DMS114 treated with DMSO at 0.1 percent for 48 hours (cell line): ENCODE results near the gene AGO4.
"Not testable (repeated sequence)": the region's sequence is repeated elsewhere in the genome, so short reads cannot be mapped to it uniquely, and the experiment has no call there.

Experiments
- DNase-seq: peaks from one replicate; lab custom pipeline; 2025; ENCODE audit not compliant: unreplicated experiment; lab: John Stamatoyannopoulos, UW

The AGO4 gene

GRCh38 chr1:35810096-35810881, 2.5 kb downstream of the AGO4 start:
- no peak for DNase-seq

- not testable (repeated sequence) for DNase-seq
Observed at GRCh38 chr1:35812754-35813153, 4.9 kb downstream of the AGO4 start.

GRCh38 chr1:35825255-35825654, 17.4 kb downstream of the AGO4 start:
- DNase-seq: no peak

- DNase-seq: no peak
Observed at GRCh38 chr1:35832276-35832905, 24.6 kb downstream of the AGO4 start.

GRCh38 chr1:35833395-35833794, 25.6 kb downstream of the AGO4 start:
- no peak for DNase-seq

GRCh38 chr1:35834218-35834617, 26.4 kb downstream of the AGO4 start:
- no peak for DNase-seq

- DNase-seq: no peak
Observed at GRCh38 chr1:35835398-35835797, 27.6 kb downstream of the AGO4 start.

- no peak for DNase-seq
Observed at GRCh38 chr1:35836734-35837133, 28.9 kb downstream of the AGO4 start.

- DNase-seq: no peak
Observed at GRCh38 chr1:35838693-35839245, 31.0 kb downstream of the AGO4 start.

GRCh38 chr1:35844826-35845225, 37.0 kb downstream of the AGO4 start:
- DNase-seq: no peak

- DNase-seq: no peak
Observed at GRCh38 chr1:35845766-35846165, 38.0 kb downstream of the AGO4 start.

GRCh38 chr1:35847935-35848565, 40.2 kb downstream of the AGO4 start:
- no peak for DNase-seq

GRCh38 chr1:35850051-35850450, 42.2 kb downstream of the AGO4 start:
- no peak for DNase-seq

GRCh38 chr1:35850716-35851115, 42.9 kb downstream of the AGO4 start:
- DNase-seq: no peak

- DNase-seq: no peak
Observed at GRCh38 chr1:35851132-35851869, 43.5 kb downstream of the AGO4 start.

GRCh38 chr1:35852241-35852640, 44.4 kb downstream of the AGO4 start:
- no peak for DNase-seq

GRCh38 chr1:35854989-35855700, 47.3 kb downstream of the AGO4 start:
- DNase-seq: no peak

GRCh38 chr1:35856964-35857363, 49.1 kb downstream of the AGO4 start:
- DNase-seq: no peak

GRCh38 chr1:35857830-35858229, 50.0 kb downstream of the AGO4 start:
- DNase-seq: peak; percentile 29

- DNase-seq: no peak
Observed at GRCh38 chr1:35860696-35861095, 52.9 kb downstream of the AGO4 start.

GRCh38 chr1:35863136-35863535, 55.3 kb downstream of the AGO4 start:
- no peak for DNase-seq
